Thyroid gland (tissue), 4 donors: ENCODE data around the gene MAPT.

Source experiments
- CTCF ChIP-seq, 6 experiments: fragments of 200-600 bp in 3 of 6; fragments of 450-650 bp in 3 of 6; sonication (generic) in 3 of 6; IDR thresholded peaks; one replicate each; pipeline ENCODE4 v1.5.1; 2016 to 2019; ENCODE audit warnings: antibody characterized with exemption in 6 of 6, mild to moderate bottlenecking in 2 of 6, inconsistent platforms in 1 of 6, moderate library complexity in 1 of 6
- POLR2A ChIP-seq, 2 donors: fragments of 450-650 bp; IDR thresholded peaks; one replicate each; pipeline ENCODE4 v1.6.1; 2017; ENCODE audit warnings: antibody characterized with exemption in 2 of 2, mild to moderate bottlenecking in 2 of 2, moderate library complexity in 1 of 2

- TF ChIP-seq CTCF (IDR thresholded peaks at IDR 0.05): no peak
- TF ChIP-seq POLR2A (IDR thresholded peaks at IDR 0.05): no peak
Observed at GRCh38 chr17:45874151-45874550, 20.2 kb upstream of the MAPT start.
